Tibial artery (tissue), 4 donors: ENCODE measurements around the gene ECHDC3.

ENCODE experiments used
- DNase-seq, 2 donors: peaks; one replicate each; pipeline ENCODE4 v3.0.0-alpha.2; 2019
- H3K27ac ChIP-seq, 2 donors: fragments of 200-600 bp; sonication (generic) in 1 of 2; 1 replicate in 1 of 2; 2 replicates in 1 of 2; pipeline ENCODE4 v1.5.1; 2018 to 2019; ENCODE audit warnings: mild to moderate bottlenecking in 1 of 2
- H3K27me3 ChIP-seq, 2 donors: fragments of 200-600 bp; sonication (generic) in 1 of 2; one replicate each; pipeline versions ENCODE4 v1.5.1 to v1.6.0; 2016 to 2019
- H3K36me3 ChIP-seq, 3 donors: fragments of 200-600 bp; sonication (generic) in 2 of 3; one replicate each; pipeline ENCODE4 v1.5.1; 2016 to 2019; ENCODE audit warnings: mild to moderate bottlenecking in 2 of 3
- H3K4me1 ChIP-seq, 4 donors: fragments of 200-600 bp; sonication (generic) in 2 of 4; 1 replicate in 3 of 4; 2 replicates in 1 of 4; pipeline ENCODE4 v1.5.1; 2016 to 2019
- H3K4me3 ChIP-seq, 2 donors: fragments of 200-600 bp; sonication (generic) in 1 of 2; 1 replicate in 1 of 2; 2 replicates in 1 of 2; pipeline ENCODE4 v1.5.1; 2018 to 2019; ENCODE audit warnings: mild to moderate bottlenecking in 2 of 2
- H3K9me3 ChIP-seq, 3 donors: fragments of 200-600 bp; sonication (generic) in 1 of 3; one replicate each; pipeline ENCODE4 v1.5.1; 2016 to 2019
- intact Hi-C: fragments of 100-400 bp; cut with DNase I; formaldehyde crosslinking; loops from one replicate; pipeline ENCODE4 v1.15.0; 2023; ENCODE audit warnings: low total_unique reads
- TF ChIP-seq, protein P1 (sequence below), 2 experiments: fragments of 200-600 bp in 1 of 2; fragments of 450-650 bp in 1 of 2; IDR thresholded peaks; one replicate each; pipeline ENCODE4 v1.5.1; 2017 to 2019; ENCODE audit warnings: antibody characterized with exemption in 2 of 2, mild to moderate bottlenecking in 1 of 2, moderate library complexity in 1 of 2

ECHDC3 gene

GRCh38 chr10:11763501-11763861 is 21.3 kb downstream of the ECHDC3 start:
- DNase-seq: no peak
- Histone ChIP-seq H3K36me3 (peaks cover 0 to 59% (median 0%) of the 10 kb centered on the region in 3 donors), H3K4me1 (peaks cover 0 to 3% (median 0%) of the 10 kb centered on the region in 4 donors), H3K4me3 (no peak overlapping the region), H3K27me3 (no peaks in the 10 kb centered on the region), H3K9me3 (no peaks in the 10 kb centered on the region), H3K27ac (no peak overlapping the region)
- intact Hi-C loops: no loop called here
- TF ChIP-seq, protein P1, sequence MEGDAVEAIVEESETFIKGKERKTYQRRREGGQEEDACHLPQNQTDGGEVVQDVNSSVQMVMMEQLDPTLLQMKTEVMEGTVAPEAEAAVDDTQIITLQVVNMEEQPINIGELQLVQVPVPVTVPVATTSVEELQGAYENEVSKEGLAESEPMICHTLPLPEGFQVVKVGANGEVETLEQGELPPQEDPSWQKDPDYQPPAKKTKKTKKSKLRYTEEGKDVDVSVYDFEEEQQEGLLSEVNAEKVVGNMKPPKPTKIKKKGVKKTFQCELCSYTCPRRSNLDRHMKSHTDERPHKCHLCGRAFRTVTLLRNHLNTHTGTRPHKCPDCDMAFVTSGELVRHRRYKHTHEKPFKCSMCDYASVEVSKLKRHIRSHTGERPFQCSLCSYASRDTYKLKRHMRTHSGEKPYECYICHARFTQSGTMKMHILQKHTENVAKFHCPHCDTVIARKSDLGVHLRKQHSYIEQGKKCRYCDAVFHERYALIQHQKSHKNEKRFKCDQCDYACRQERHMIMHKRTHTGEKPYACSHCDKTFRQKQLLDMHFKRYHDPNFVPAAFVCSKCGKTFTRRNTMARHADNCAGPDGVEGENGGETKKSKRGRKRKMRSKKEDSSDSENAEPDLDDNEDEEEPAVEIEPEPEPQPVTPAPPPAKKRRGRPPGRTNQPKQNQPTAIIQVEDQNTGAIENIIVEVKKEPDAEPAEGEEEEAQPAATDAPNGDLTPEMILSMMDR (IDR thresholded peaks at IDR 0.05): no peak

DNA sequence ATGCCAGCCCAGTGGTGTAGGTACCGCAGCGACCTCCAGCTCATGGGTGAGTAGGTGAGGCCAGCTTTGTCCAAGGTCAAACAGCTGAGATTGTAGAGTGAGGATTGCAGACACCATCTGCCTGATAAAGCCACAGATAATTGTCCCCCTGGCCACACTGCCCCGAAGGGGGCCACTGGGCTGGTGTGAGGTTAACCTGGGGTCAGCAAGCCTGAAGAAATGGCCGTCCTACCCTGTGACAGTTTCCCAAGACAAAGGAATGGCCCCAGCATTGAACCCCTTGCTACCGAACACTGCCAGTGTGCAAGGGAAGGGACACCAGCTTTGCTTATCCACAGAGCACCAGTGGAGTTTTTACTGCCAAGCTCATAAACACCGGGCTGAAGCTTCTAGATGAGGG is 23.0 kb downstream of the ECHDC3 start:
- no peak overlapping the region for H3K4me3 ChIP-seq
- intact Hi-C loops: no loop called here
- H3K36me3 ChIP-seq: peaks cover 0 to 55% (median 0%) of the 10 kb centered on the region in 3 donors
- TF ChIP-seq, protein P1 (IDR thresholded peaks at IDR 0.05): no peak
- DNase-seq: peak in 1 of 2 donors; percentile 34
- no peaks in the 10 kb centered on the region for H3K9me3 ChIP-seq
- H3K27me3 ChIP-seq: no peaks in the 10 kb centered on the region
- H3K4me1 ChIP-seq: no peaks in the 10 kb centered on the region
- no peak overlapping the region for H3K27ac ChIP-seq

DNA sequence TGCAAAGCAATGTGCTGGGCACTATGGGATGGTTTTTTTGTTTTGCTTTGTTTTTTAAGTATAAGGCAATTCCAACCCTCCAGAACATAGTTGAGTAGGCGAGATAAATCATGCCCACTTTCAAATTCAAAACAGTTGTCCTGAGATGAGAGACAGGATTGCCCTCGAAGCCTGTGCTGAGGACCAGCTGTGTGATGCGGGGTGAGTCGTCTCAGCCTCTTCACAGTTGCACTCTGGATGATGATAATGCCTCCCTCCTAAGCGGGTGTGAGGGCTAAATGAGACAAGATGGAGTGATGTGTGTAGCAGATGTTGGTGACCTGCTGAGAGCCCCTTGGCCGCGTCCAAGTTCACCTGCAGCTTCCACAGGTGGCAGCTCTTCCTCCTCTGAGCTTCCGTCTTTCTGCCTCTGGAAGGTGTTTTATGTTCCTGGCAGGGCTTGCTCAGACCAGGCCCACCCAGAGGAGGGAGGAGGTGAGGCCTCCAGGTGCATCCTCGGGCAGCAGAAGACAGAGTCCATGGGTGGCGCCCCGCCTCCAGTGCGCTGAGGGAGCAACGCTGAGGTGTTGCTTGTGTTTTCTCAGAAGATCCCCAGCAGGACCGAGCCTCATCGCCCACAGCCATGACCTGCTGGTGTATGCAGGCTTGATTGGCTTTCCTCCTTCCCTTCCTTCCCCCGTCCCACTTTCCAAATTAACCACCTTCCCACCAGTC is 30.6 kb downstream of the ECHDC3 start:
- no peak for DNase-seq
- Histone ChIP-seq H3K9me3 (no peaks in the 10 kb centered on the region), H3K27me3 (peaks cover 0 to 6% of the 10 kb centered on the region in 2 donors), H3K27ac (no peak overlapping the region), H3K4me1 (no peaks in the 10 kb centered on the region), H3K36me3 (no peaks in the 10 kb centered on the region), H3K4me3 (no peak overlapping the region)
- intact Hi-C loops: no loop called here
- TF ChIP-seq, protein P1 (IDR thresholded peaks at IDR 0.05): no peak

- Histone ChIP-seq H3K4me3 (no peak overlapping the region), H3K27me3 (peaks cover 0 to 6% of the 10 kb centered on the region in 2 donors), H3K36me3 (no peaks in the 10 kb centered on the region), H3K4me1 (no peaks in the 10 kb centered on the region), H3K9me3 (no peaks in the 10 kb centered on the region), H3K27ac (no peak overlapping the region)
- no peak for DNase-seq
- intact Hi-C loops: no loop called here
- TF ChIP-seq, protein P1 (IDR thresholded peaks at IDR 0.05): no peak
Observed at GRCh38 chr10:11773761-11774441, 31.7 kb downstream of the ECHDC3 start.

- no peak for DNase-seq
- H3K27ac ChIP-seq: no peak overlapping the region
- TF ChIP-seq, protein P1 (IDR thresholded peaks at IDR 0.05): no peak
- no peaks in the 10 kb centered on the region for H3K9me3 ChIP-seq
- intact Hi-C loops: no loop called here
- H3K4me1 ChIP-seq: no peaks in the 10 kb centered on the region
- H3K4me3 ChIP-seq: no peak overlapping the region
- peaks cover 0 to 6% of the 10 kb centered on the region in 2 donors for H3K27me3 ChIP-seq
- H3K36me3 ChIP-seq: no peaks in the 10 kb centered on the region
Observed at GRCh38 chr10:11775412-11775811, 33.2 kb downstream of the ECHDC3 start.
